ENCODE measurements around the gene PDK1.

- TF ChIP-seq CTCF (conservative IDR thresholded peaks at IDR 0.05) (no peak), EZH2 (IDR thresholded peaks at IDR 0.05; ENCODE audit: low read depth) (no peak)
Measured at GRCh38 chr2:172596776-172597175, 40.9 kb downstream of the PDK1 start.
